Activated naive CD4-positive, alpha-beta T cell treated with anti-CD3 and anti-CD28 coated beads, Interleukin-2, amount 50 U/mL, for 24 hours (primary cell): ENCODE data around the gene RASA1.

Source experiments
- H3K27ac Mint-ChIP-seq: one replicate; pipeline ENCODE4 v1.8.0; 2021; ENCODE audit warnings: mild to moderate bottlenecking, mixed read lengths
- H3K27me3 Mint-ChIP-seq: one replicate; pipeline ENCODE4 v1.8.0; 2021; ENCODE audit warnings: mixed read lengths
- H3K36me3 Mint-ChIP-seq: one replicate; pipeline ENCODE4 v1.8.0; 2021; ENCODE audit warnings: mixed read lengths
- H3K4me1 Mint-ChIP-seq: one replicate; pipeline ENCODE4 v1.8.0; 2021; ENCODE audit warnings: mixed read lengths
- H3K4me3 Mint-ChIP-seq: one replicate; pipeline ENCODE4 v1.8.0; 2021; ENCODE audit warnings: mild to moderate bottlenecking, mixed read lengths
- H3K9me3 Mint-ChIP-seq: one replicate; pipeline ENCODE4 v1.8.0; 2021; ENCODE audit warnings: mixed read lengths

Gene RASA1

GRCh38 chr5:87367243-87367642, 99.6 kb downstream of the RASA1 start:
- Mint-ChIP-seq H3K27me3 (no peaks in the 10 kb centered on the region), H3K27ac (no peak overlapping the region), H3K4me1 (peaks cover 29% of the 10 kb centered on the region), H3K36me3 (peaks cover 20% of the 10 kb centered on the region), H3K9me3 (no peaks in the 10 kb centered on the region), H3K4me3 (no peak overlapping the region)

DNA sequence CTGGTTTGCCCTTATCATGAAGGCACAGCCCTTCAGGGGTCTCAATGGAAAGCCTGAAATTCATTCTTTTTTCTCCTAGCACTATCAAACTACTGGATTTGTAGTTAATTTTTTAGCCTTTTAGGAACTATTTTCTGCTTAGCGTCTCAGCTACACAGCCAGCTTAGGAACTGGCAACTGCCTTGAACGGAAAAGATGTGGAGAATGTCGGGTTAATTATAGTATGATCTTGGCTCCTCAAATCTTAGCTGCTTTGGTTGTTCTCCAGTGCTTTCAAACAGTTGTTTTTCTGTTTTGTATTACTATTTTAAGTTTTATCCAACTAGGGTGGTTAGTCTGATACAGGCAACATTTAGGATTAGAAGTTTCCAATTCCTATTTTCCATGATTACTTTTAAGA, 100.9 kb downstream of the RASA1 start:
- H3K27me3 Mint-ChIP-seq, result no peaks in the 10 kb centered on the region
- no peak overlapping the region for H3K4me3 Mint-ChIP-seq
- H3K27ac Mint-ChIP-seq, result peak overlapping the region; percentile 55
- H3K36me3 Mint-ChIP-seq, result peaks cover 19% of the 10 kb centered on the region
- H3K4me1 Mint-ChIP-seq, result peaks cover 26% of the 10 kb centered on the region
- no peaks in the 10 kb centered on the region for H3K9me3 Mint-ChIP-seq

DNA sequence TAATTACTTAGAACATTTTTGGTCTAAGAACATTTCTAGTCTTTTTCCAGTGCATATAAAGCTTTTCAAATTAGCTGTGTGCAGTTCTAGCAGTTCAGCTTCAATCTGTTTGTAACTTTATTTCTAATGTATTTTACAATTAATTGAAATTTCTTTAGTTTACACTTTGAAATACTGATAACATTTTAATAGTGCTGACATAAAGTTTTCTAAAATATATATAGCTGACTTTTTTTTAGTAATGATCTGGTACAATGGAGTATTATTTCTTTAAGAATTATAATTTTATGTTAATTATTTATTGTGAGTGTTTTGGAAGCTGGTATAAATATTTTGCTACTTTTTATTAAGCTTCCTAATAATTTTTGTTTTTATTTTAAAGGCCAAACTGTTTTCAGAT, 101.7 kb downstream of the RASA1 start:
- H3K4me1 Mint-ChIP-seq, result peaks cover 18% of the 10 kb centered on the region
- H3K4me3 Mint-ChIP-seq, result no peak overlapping the region
- no peak overlapping the region for H3K27ac Mint-ChIP-seq
- H3K9me3 Mint-ChIP-seq, result no peaks in the 10 kb centered on the region
- peaks cover 17% of the 10 kb centered on the region for H3K36me3 Mint-ChIP-seq
- no peaks in the 10 kb centered on the region for H3K27me3 Mint-ChIP-seq

DNA sequence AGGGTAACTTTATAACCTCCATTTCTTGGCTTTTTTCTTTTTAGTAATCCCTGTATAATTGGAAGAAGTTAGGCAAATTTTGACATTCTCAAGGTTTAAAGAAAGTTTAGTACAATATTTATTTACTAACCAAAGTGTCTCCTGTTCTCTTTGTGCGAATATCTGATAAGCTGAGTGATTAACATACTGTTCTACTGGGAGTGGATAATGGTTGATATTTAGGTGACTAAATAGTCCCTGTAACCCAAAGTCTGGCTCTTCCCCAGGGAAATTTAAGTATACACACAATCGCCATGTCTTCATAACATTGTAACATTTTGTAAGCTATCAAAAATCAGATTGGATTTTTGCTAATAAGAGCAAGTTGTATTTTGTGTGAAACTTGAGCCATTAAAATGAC, 105.0 kb downstream of the RASA1 start:
- peaks cover 6% of the 10 kb centered on the region for H3K4me1 Mint-ChIP-seq
- H3K9me3 Mint-ChIP-seq, result no peaks in the 10 kb centered on the region
- H3K27me3 Mint-ChIP-seq, result no peaks in the 10 kb centered on the region
- no peak overlapping the region for H3K4me3 Mint-ChIP-seq
- H3K36me3 Mint-ChIP-seq, result peaks cover 17% of the 10 kb centered on the region
- no peak overlapping the region for H3K27ac Mint-ChIP-seq

DNA sequence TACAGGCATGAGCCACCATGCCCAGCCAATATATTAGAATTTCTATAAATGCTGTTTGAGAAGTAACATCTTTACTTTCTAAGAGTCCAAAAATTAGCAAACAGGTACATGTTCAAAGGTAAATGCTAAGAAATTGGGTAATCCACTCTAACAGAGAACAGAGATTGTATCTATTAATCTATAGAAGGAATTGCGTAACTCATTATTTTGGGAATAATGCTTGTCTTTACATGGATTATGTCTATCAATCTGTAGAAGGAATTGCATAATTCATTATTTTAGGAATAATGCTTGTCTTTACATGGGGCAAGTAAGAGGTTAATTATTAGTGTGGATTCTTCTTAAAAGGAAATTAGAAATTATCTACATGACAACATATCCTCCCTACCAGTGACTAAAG, 114.5 kb downstream of the RASA1 start:
- Mint-ChIP-seq H3K27me3 (no peaks in the 10 kb centered on the region), H3K4me1 (peaks cover 15% of the 10 kb centered on the region), H3K36me3 (peaks cover 9% of the 10 kb centered on the region), H3K9me3 (no peaks in the 10 kb centered on the region), H3K27ac (no peak overlapping the region), H3K4me3 (no peak overlapping the region)

GRCh38 chr5:87383216-87383615, 115.5 kb downstream of the RASA1 start:
- Mint-ChIP-seq H3K27ac (no peak overlapping the region), H3K27me3 (no peaks in the 10 kb centered on the region), H3K4me3 (no peak overlapping the region), H3K9me3 (no peaks in the 10 kb centered on the region), H3K4me1 (peaks cover 19% of the 10 kb centered on the region), H3K36me3 (peaks cover 9% of the 10 kb centered on the region)

- no peaks in the 10 kb centered on the region for H3K9me3 Mint-ChIP-seq
- peaks cover 28% of the 10 kb centered on the region for H3K4me1 Mint-ChIP-seq
- no peak overlapping the region for H3K4me3 Mint-ChIP-seq
- H3K27me3 Mint-ChIP-seq, result no peaks in the 10 kb centered on the region
- peaks cover 16% of the 10 kb centered on the region for H3K36me3 Mint-ChIP-seq
- peak overlapping the region; percentile 46 for H3K27ac Mint-ChIP-seq
Observed at GRCh38 chr5:87385802-87386201, 118.1 kb downstream of the RASA1 start.

- Mint-ChIP-seq H3K4me3 (no peak overlapping the region), H3K36me3 (peaks cover 20% of the 10 kb centered on the region), H3K9me3 (no peaks in the 10 kb centered on the region), H3K27ac (no peak overlapping the region), H3K27me3 (no peaks in the 10 kb centered on the region), H3K4me1 (peaks cover 35% of the 10 kb centered on the region)
Observed at GRCh38 chr5:87388129-87388528, 120.4 kb downstream of the RASA1 start.

DNA sequence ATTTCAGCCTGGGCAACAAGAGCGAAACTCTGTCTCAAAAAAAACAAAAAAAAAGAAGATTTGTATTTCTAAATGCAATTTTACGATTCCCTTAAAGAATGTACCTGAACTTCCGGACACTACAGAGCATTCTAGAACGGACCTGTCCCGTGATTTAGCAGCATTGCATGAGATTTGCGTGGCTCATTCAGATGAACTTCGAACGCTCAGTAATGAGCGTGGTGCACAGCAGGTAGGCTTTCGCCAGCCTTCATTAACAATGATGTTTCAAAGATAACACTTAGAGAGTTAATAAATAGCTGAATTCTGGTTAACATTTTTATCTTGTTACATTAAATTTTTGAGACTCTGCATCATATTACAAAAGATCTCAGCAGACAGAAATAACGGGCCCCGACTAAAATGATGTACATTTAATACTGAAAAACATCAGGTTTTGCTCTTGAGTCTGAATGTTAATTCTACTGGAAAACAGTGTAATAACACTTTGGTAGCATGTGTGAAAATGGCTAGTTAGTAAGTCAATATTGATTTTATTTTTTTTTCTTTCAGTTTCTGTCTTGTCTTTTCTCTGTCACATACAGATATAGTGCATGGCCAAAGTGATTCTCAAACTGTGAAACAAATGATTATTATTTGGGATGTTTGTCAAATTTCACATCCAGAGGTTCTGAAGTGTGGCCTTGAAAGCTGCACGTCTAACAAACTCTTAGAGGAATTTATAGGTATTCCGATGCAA, 121.8 kb downstream of the RASA1 start:
- H3K9me3 Mint-ChIP-seq, result no peaks in the 10 kb centered on the region
- H3K27me3 Mint-ChIP-seq, result no peaks in the 10 kb centered on the region
- peaks cover 30% of the 10 kb centered on the region for H3K4me1 Mint-ChIP-seq
- peak overlapping the region; percentile 79 for H3K27ac Mint-ChIP-seq
- H3K4me3 Mint-ChIP-seq, result no peak overlapping the region
- H3K36me3 Mint-ChIP-seq, result peaks cover 17% of the 10 kb centered on the region

DNA sequence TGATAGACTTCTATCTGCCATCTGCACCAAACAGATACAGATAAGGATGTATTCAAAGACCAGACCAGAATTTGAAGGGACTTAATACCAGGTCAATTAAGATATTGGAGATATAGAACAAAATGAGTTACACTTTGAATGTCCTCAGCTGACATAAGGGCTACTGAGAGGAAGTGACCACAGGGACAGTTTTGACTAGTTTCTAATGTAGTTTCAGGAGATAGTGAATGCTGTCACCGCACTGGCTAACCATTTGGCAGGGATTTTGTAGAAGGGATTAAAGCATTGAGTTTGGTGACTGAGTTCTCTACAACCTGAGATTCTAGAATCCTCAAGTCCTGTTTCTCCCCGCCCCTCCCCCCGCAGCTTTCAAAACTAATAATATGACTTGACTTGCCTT, 122.4 kb downstream of the RASA1 start:
- peaks cover 19% of the 10 kb centered on the region for H3K36me3 Mint-ChIP-seq
- no peak overlapping the region for H3K4me3 Mint-ChIP-seq
- peak overlapping the region; percentile 23 for H3K27ac Mint-ChIP-seq

GRCh38 chr5:87390576-87391199, 123.0 kb downstream of the RASA1 start:
- Mint-ChIP-seq H3K9me3 (no peaks in the 10 kb centered on the region), H3K27me3 (no peaks in the 10 kb centered on the region), H3K27ac (peak overlapping the region; percentile 30), H3K36me3 (peaks cover 19% of the 10 kb centered on the region), H3K4me3 (no peak overlapping the region), H3K4me1 (peaks cover 41% of the 10 kb centered on the region)

More for the DNA sequence above, 122.4 kb downstream of the RASA1 start:
- Mint-ChIP-seq H3K4me1 (peaks cover 37% of the 10 kb centered on the region), H3K9me3 (no peaks in the 10 kb centered on the region), H3K27me3 (no peaks in the 10 kb centered on the region)

DNA sequence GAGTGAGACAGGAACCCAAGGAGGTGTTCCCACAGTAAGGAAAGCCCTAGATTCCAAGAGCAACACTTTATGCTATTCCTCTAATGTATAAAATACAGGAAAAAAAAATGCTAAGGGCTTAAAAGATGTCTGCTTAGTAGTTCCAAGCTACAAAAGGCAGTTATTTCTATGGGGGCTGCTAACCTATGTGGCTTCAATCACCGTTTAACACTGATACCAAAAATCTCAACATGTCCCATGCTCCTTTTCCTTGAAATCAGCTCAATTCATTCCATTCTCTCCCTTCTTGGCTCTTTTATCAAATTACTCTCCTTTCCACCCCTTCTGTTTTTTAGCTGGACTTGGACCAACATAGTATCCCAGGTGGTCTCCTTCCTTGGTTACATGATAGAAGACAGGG, 124.5 kb downstream of the RASA1 start:
- no peaks in the 10 kb centered on the region for H3K9me3 Mint-ChIP-seq
- peaks cover 14% of the 10 kb centered on the region for H3K36me3 Mint-ChIP-seq
- peak overlapping the region; percentile 89 for H3K27ac Mint-ChIP-seq

DNA sequence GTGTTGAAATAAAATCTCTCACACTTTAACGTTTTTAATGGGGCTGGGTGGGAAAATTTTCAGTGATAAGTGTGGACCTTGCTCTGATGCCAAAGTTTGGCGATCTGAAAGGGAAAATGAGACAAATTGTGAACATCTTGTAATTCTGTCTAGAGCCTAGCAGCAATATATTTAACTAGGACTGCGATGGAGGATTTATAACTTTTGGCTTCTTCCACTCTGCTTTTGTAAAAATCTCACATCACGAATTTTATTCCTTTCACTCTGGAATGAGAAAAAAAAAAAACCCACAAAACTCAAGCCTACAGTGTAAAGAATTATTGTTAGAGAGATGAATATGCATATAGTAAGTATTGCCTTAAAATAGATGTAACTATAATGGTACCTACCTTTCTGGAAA, 125.1 kb downstream of the RASA1 start:
- H3K4me1 Mint-ChIP-seq, result peaks cover 47% of the 10 kb centered on the region
- peaks cover 14% of the 10 kb centered on the region for H3K36me3 Mint-ChIP-seq
- peak overlapping the region; percentile 89 for H3K27ac Mint-ChIP-seq
- no peak overlapping the region for H3K4me3 Mint-ChIP-seq
- H3K27me3 Mint-ChIP-seq, result no peaks in the 10 kb centered on the region
- no peaks in the 10 kb centered on the region for H3K9me3 Mint-ChIP-seq

More for the DNA sequence above, 124.5 kb downstream of the RASA1 start:
- Mint-ChIP-seq H3K4me3 (no peak overlapping the region), H3K27me3 (no peaks in the 10 kb centered on the region), H3K4me1 (peaks cover 44% of the 10 kb centered on the region)

GRCh38 chr5:87393331-87393730, 125.6 kb downstream of the RASA1 start:
- H3K27me3 Mint-ChIP-seq, result no peaks in the 10 kb centered on the region
- H3K4me1 Mint-ChIP-seq, result peaks cover 43% of the 10 kb centered on the region
- H3K27ac Mint-ChIP-seq, result no peak overlapping the region
- H3K9me3 Mint-ChIP-seq, result no peaks in the 10 kb centered on the region
- peaks cover 14% of the 10 kb centered on the region for H3K36me3 Mint-ChIP-seq
- no peak overlapping the region for H3K4me3 Mint-ChIP-seq

GRCh38 chr5:87394411-87395165, 126.9 kb downstream of the RASA1 start:
- Mint-ChIP-seq H3K27me3 (no peaks in the 10 kb centered on the region), H3K4me1 (peaks cover 47% of the 10 kb centered on the region), H3K27ac (peak overlapping the region; percentile 23), H3K9me3 (no peaks in the 10 kb centered on the region), H3K36me3 (peaks cover 11% of the 10 kb centered on the region), H3K4me3 (no peak overlapping the region)
